ENCODE results near the gene PER1. TPM values are rescaled to one million over a fixed set of nuclear protein-coding genes. Genes with fewer than 3 reads are reported as not detected.

PER1 gene, protein sequence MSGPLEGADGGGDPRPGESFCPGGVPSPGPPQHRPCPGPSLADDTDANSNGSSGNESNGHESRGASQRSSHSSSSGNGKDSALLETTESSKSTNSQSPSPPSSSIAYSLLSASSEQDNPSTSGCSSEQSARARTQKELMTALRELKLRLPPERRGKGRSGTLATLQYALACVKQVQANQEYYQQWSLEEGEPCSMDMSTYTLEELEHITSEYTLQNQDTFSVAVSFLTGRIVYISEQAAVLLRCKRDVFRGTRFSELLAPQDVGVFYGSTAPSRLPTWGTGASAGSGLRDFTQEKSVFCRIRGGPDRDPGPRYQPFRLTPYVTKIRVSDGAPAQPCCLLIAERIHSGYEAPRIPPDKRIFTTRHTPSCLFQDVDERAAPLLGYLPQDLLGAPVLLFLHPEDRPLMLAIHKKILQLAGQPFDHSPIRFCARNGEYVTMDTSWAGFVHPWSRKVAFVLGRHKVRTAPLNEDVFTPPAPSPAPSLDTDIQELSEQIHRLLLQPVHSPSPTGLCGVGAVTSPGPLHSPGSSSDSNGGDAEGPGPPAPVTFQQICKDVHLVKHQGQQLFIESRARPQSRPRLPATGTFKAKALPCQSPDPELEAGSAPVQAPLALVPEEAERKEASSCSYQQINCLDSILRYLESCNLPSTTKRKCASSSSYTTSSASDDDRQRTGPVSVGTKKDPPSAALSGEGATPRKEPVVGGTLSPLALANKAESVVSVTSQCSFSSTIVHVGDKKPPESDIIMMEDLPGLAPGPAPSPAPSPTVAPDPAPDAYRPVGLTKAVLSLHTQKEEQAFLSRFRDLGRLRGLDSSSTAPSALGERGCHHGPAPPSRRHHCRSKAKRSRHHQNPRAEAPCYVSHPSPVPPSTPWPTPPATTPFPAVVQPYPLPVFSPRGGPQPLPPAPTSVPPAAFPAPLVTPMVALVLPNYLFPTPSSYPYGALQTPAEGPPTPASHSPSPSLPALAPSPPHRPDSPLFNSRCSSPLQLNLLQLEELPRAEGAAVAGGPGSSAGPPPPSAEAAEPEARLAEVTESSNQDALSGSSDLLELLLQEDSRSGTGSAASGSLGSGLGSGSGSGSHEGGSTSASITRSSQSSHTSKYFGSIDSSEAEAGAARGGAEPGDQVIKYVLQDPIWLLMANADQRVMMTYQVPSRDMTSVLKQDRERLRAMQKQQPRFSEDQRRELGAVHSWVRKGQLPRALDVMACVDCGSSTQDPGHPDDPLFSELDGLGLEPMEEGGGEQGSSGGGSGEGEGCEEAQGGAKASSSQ (N-terminal part only)
- 17.1 TPM for polyA plus RNA-seq (2012; ENCODE audit: low read depth, missing spikeins)

DNA sequence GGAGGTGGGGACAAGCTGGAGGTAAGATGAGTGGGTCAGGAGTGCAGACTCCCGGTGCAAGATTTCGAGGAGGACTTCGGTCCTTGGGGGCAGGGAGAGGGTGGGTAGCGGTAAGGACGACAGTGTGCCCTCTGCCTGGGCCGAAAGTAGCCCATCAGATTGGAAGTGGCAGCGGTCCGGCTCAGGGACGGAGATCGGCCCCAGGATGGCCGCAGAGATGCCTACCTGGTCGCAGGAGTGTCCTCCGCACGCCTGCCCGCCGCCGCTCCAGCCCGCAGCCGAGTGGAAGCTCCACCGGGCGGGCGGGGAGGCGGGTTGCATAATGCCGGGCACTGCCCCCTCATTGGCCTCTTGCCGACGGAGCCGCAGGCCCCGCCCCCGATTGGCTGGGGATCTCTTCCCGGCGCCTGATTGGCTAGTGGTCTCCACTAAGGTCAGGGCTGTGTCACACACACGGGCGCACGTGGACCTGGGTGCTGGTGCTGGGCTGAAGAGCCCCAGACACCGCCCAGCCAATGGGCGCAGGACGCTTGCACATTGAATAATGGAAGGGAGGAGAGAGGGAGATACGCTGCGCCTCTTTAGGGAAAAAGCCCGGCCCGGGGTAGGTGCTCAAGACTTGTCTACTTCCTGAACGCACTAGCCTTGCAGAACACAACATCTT, at the start of gene PER1:
Gene PER1 (minus strand): TSS at position 293 of the 664 bp plus-strand sequence. CDS start 1,698 bp downstream, outside the sequence.
- FAIRE-seq (peak; percentile 94), DNase-seq (ENCODE audit: insufficient read length, low spot score) (peak; percentile 75)
- 0 out of 2 replicates have a peak, but pooled peaks have one; percentile 48 for TF ChIP-seq POU2F2 (IDR thresholded peaks at IDR 0.05; ENCODE audit: low read depth, low read length)
- peak; percentile 78 for TF ChIP-seq TAF1 (IDR thresholded peaks at IDR 0.05; ENCODE audit: low read depth, low read length)
- TF ChIP-seq PAX5 (IDR thresholded peaks at IDR 0.05; ENCODE audit: insufficient read depth, low read length, severe bottlenecking) = no peak
- peak; percentile 81 for TF ChIP-seq POLR2AphosphoS5 (IDR thresholded peaks at IDR 0.05; ENCODE audit: low read depth, low read length)
- peak; percentile 74 for TF ChIP-seq POLR2A (IDR thresholded peaks at IDR 0.05; ENCODE audit: low read depth, low read length)
- TF ChIP-seq SPI1 (IDR thresholded peaks at IDR 0.05; ENCODE audit: low read depth, low read length) = no peak

DNA sequence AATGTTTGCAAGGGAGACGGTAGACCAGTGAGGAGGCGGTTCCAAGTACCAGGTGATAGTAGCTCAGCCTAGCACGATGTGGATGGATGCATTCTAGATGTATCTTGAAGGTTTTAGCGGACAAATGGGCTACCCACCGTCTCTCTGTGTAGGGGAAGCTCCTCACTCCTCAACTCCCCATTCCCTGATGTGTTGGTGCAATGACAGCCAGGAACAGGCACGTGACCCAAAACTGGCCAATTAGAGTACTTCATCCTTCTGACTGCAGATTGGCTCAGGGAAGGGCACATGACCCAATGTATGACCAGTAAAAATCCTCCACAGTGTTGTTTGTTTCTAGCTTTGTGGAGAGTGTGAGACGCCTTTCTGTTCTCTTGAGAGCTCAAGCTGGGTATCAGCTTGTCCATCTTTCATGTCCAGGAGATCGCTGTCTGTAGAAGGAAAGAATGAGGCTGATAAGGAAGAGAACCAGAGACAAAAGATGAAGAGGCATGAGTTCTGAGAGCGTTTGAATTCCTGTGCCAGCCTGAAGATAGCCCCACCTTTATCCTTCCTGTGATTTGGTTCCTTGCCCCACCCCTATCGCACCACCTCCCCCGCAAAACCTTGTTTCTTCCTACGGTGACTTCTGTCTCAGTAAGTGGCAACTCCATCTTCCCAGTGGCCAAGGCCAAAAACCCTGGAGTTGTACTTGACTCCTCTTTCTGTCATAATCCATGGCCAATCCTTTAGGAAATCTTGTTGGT, 40.0 kb upstream of the PER1 start:
- peak; percentile 96 for FAIRE-seq
- no peak for DNase-seq (ENCODE audit: insufficient read length, low spot score)
- no peak for TF ChIP-seq POU2F2 (IDR thresholded peaks at IDR 0.05; ENCODE audit: low read depth, low read length)
- TF ChIP-seq SPI1 (IDR thresholded peaks at IDR 0.05; ENCODE audit: low read depth, low read length) = no peak
- no peak for TF ChIP-seq PAX5 (IDR thresholded peaks at IDR 0.05; ENCODE audit: insufficient read depth, low read length, severe bottlenecking)
- peak; percentile 55; the same call in 1 of the 2 replicates for TF ChIP-seq TAF1 (IDR thresholded peaks at IDR 0.05; ENCODE audit: low read depth, low read length)
- TF ChIP-seq POLR2A (IDR thresholded peaks at IDR 0.05; ENCODE audit: low read depth, low read length) = peak; percentile 80
- peak; percentile 76 for TF ChIP-seq POLR2AphosphoS5 (IDR thresholded peaks at IDR 0.05; ENCODE audit: low read depth, low read length)

DNA sequence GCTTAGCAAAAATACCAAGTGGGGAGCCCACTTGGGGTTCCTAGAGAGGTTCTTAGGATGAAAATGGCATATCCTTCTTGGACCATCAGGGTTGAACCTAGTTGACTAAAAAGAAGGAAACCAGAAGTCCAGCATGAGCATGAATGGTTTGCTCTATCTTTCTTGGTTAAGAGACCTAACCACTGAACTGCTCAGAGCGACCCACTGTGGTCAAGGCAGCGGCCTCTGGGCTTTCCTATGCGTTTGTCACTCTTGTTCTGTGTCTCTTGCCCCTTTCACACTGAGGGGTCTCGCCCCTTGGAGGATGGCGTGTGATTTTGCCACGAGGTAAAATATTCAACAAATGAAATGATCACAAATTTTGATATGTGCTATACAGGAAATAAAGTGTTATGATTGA, 38.3 kb upstream of the PER1 start:
- no peak for DNase-seq (ENCODE audit: insufficient read length, low spot score)
- TF ChIP-seq POLR2A (IDR thresholded peaks at IDR 0.05; ENCODE audit: low read depth, low read length) = no peak
- TF ChIP-seq POU2F2 (IDR thresholded peaks at IDR 0.05; ENCODE audit: low read depth, low read length) = no peak
- no peak for TF ChIP-seq TAF1 (IDR thresholded peaks at IDR 0.05; ENCODE audit: low read depth, low read length)
- TF ChIP-seq SPI1 (IDR thresholded peaks at IDR 0.05; ENCODE audit: low read depth, low read length) = no peak
- no peak for TF ChIP-seq PAX5 (IDR thresholded peaks at IDR 0.05; ENCODE audit: insufficient read depth, low read length, severe bottlenecking)
- TF ChIP-seq POLR2AphosphoS5 (IDR thresholded peaks at IDR 0.05; ENCODE audit: low read depth, low read length) = no peak
- no peak for FAIRE-seq

DNA sequence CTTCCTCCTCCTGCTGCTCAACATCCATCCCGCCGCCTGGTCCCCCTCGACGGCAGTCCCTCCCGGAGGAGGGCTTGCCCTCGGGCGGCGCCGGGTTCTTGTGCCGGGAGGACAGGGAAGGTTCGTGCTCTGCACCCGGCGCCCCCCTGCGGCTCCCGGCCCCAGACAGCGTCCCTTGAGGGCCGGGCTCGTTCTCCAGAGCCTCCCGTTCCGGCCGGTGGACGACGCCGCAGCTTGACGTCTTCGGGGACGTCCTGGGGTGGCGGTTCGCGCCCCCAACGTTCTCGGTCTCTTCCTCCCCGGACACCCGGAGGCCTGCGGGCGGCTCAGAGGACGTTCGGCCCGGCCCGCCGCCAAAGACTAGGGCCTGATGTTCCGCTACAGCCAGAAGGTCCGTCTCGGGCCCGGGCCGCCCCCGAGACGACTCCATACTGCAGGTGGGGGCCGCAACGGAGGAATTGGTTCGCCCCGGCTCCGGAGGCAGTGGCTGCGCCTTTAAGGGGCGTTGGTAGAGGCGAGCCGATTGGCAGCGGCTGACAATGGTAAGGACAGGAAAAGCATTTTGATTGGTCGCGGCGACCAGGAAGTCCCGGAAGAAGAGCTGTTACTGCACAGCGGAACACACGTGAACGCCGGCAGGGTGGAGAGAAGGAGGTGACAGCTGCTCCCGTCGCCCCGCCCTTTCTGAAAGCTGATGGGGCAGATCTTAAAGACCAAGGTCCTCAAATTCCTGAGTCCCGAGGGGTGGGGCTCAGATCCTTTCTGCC, 37.7 kb upstream of the PER1 start, which contains the start of gene BORCS6:
Gene BORCS6 (minus strand): TSS at position 470 of the 767 bp plus-strand sequence. CDS start 40 bp downstream, at position 430.
- TF ChIP-seq TAF1 (IDR thresholded peaks at IDR 0.05; ENCODE audit: low read depth, low read length) (0 out of 2 replicates have a peak, but pooled peaks have one; percentile 46), PAX5 (IDR thresholded peaks at IDR 0.05; ENCODE audit: insufficient read depth, low read length, severe bottlenecking) (no peak)
- DNase-seq (ENCODE audit: insufficient read length, low spot score) (peak; percentile 70), FAIRE-seq (peak; percentile 90)

DNA sequence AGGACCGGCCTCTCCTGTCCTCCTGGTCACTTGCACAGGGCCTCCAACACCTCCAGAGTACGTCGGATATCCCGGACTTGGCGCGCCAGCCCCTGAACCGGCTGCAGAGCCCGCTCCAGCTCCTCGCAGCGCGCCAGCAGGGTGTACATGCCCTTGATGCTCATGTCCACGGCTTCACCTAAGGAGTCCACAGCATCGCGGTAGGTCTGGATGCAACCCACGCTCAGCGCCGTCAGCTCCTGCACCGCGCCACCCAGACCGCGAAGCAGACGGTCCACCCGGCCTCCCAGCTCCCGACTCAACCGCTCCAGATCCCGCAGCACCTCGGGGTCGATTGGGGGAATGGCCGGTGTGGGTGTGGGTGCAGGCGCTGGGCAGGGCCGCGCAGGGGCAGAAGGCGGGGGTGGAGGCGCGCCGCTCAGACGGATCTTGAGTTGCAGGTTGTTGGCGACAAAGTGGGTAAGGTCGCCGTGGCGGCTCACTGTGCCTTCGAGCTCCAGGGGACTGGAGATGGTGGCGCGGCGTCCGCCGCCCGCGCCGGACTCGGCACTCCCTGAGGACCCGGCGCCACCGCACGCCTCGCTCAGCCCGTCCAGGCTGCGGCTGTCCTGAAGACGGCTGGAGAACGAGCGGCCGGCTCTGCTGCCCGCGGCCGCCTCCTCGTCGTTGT, 37.0 kb upstream of the PER1 start:
- TF ChIP-seq PAX5 (IDR thresholded peaks at IDR 0.05; ENCODE audit: insufficient read depth, low read length, severe bottlenecking) = no peak
- TF ChIP-seq POLR2A (IDR thresholded peaks at IDR 0.05; ENCODE audit: low read depth, low read length) = no peak
- TF ChIP-seq POU2F2 (IDR thresholded peaks at IDR 0.05; ENCODE audit: low read depth, low read length) = no peak
- no peak for TF ChIP-seq SPI1 (IDR thresholded peaks at IDR 0.05; ENCODE audit: low read depth, low read length)
- TF ChIP-seq POLR2AphosphoS5 (IDR thresholded peaks at IDR 0.05; ENCODE audit: low read depth, low read length) = no peak
- no peak for TF ChIP-seq TAF1 (IDR thresholded peaks at IDR 0.05; ENCODE audit: low read depth, low read length)
- peak; percentile 69 for FAIRE-seq
- no peak for DNase-seq (ENCODE audit: insufficient read length, low spot score)

DNA sequence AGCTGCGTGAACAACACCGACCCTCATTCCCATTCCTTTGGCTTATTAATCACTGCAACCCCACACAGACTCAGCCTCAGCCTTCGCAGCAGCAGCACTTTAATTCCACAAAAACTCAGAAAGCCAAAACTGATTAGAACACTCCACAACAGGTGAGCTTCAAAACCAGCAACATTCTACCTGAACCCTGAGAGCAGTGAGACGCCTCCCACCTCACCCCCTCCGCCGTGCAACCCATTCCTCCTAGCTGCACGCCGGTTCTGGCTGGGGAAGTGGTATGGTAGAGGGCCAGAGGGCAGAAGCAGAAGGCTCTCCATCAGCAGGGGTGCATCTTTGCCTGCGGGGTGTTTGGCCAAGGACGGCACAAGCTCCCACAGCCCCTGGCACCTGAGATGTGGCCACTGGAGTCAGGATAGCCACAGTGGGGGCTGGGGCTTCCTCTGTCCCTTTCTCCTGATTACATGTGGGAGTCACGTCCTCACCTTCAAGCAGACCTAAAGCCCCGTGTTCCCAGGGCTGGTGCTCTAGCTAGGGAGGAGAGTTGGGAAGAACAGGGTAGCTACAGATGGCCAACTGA, 36.1 kb upstream of the PER1 start:
- FAIRE-seq (no peak), DNase-seq (ENCODE audit: insufficient read length, low spot score) (no peak)
- TF ChIP-seq POU2F2 (IDR thresholded peaks at IDR 0.05; ENCODE audit: low read depth, low read length) (no peak), TAF1 (IDR thresholded peaks at IDR 0.05; ENCODE audit: low read depth, low read length) (no peak), SPI1 (IDR thresholded peaks at IDR 0.05; ENCODE audit: low read depth, low read length) (peak; percentile 28; the same call in 1 of the 2 replicates), POLR2AphosphoS5 (IDR thresholded peaks at IDR 0.05; ENCODE audit: low read depth, low read length) (no peak), POLR2A (IDR thresholded peaks at IDR 0.05; ENCODE audit: low read depth, low read length) (no peak), PAX5 (IDR thresholded peaks at IDR 0.05; ENCODE audit: insufficient read depth, low read length, severe bottlenecking) (no peak)

All from GM12891 (cell line).